Neural cell (in vitro differentiated cells): Measurements from ENCODE around the gene PIWIL1. TPM values are rescaled to one million over a fixed set of nuclear protein-coding genes. Genes with fewer than 3 reads are reported as not detected.

ENCODE experiments used
- H2AFZ ChIP-seq: fragments of 200-600, 300-800 bp; sonication (generic), shearing (Covaris generic); 2 replicates; pipeline ENCODE4 v1.6.0; 2014; ENCODE audit warnings: low read depth, mild to moderate bottlenecking, antibody characterized with exemption, low read length, moderate library complexity
- H3F3A ChIP-seq: fragments of 200-600 bp; shearing (Covaris generic); 2 replicates; pipeline ENCODE4 v1.6.1; 2016; ENCODE audit warnings: mild to moderate bottlenecking, moderate library complexity, mixed read lengths, antibody characterized with exemption, low read length; ENCODE audit not compliant: insufficient read depth, poor library complexity, severe bottlenecking
- H3K27ac ChIP-seq: fragments of 200-600, 300-800 bp; sonication (generic), shearing (Covaris generic); 2 replicates; pipeline ENCODE4 v1.5.1; 2014; ENCODE audit warnings: mild to moderate bottlenecking, low read length, moderate library complexity
- H3K27me3 ChIP-seq: fragments of 300-800, 200-600 bp; sonication (generic), shearing (Covaris generic); 2 replicates; pipeline ENCODE4 v1.6.0; 2014; ENCODE audit warnings: mild to moderate bottlenecking, low read depth, low read length, moderate library complexity; ENCODE audit not compliant: insufficient read depth
- H3K36me3 ChIP-seq: fragments of 300-800, 200-600 bp; sonication (generic), shearing (Covaris generic); 2 replicates; pipeline ENCODE4 v1.5.1; 2014; ENCODE audit warnings: mild to moderate bottlenecking, antibody characterized with exemption, low read length, moderate library complexity; ENCODE audit not compliant: insufficient read depth
- H3K4me2 ChIP-seq: fragments of 300-800, 200-600 bp; sonication (generic), shearing (Covaris generic); 2 replicates; pipeline ENCODE4 v1.6.0; 2014; ENCODE audit warnings: mild to moderate bottlenecking, low read length
- H3K4me3 ChIP-seq: fragments of 300-800, 200-600 bp; sonication (generic), shearing (Covaris generic); 2 replicates; pipeline ENCODE4 v1.5.1; 2014; ENCODE audit warnings: mild to moderate bottlenecking, low read length, moderate library complexity
- H3K79me2 ChIP-seq: fragments of 200-600 bp; shearing (Covaris generic); replicated peaks from 2 replicates; pipeline ENCODE4 v1.6.0; 2014; ENCODE audit warnings: mild to moderate bottlenecking, low read length, moderate library complexity; ENCODE audit not compliant: insufficient read depth
- H3K9ac ChIP-seq: fragments of 300-800, 200-600 bp; sonication (generic), shearing (Covaris generic); 2 replicates; pipeline ENCODE4 v1.6.1; 2016; ENCODE audit warnings: mild to moderate bottlenecking, low read length, mixed read lengths
- H3K9me2 ChIP-seq: fragments of 200-600 bp; shearing (Covaris generic); 2 replicates; pipeline ENCODE4 v1.6.1; 2016; ENCODE audit warnings: mild to moderate bottlenecking, low read length, mixed read lengths; ENCODE audit not compliant: insufficient read depth
- H3K9me3 ChIP-seq: fragments of 200-600, 300-800 bp; sonication (generic), shearing (Covaris generic); 2 replicates; pipeline ENCODE4 v1.6.1; 2016; ENCODE audit warnings: mild to moderate bottlenecking, mixed run types, low read length, moderate library complexity, mixed read lengths
- H4K20me1 ChIP-seq: fragments of 200-600 bp; shearing (Covaris generic); 2 replicates; pipeline ENCODE4 v1.6.1; 2016; ENCODE audit warnings: mild to moderate bottlenecking, mixed run types; ENCODE audit not compliant: insufficient read depth
- EP300 ChIP-seq: fragments of 450-650 bp; conservative IDR thresholded peaks from 2 replicates; pipeline ENCODE4 v1.6.1; 2014; ENCODE audit warnings: antibody characterized with exemption, mild to moderate bottlenecking, moderate library complexity; ENCODE audit not compliant: poor library complexity, severe bottlenecking
- EZH2 ChIP-seq: fragments of 200-600, 300-800 bp; shearing (Covaris generic), sonication (generic); IDR thresholded peaks from 2 replicates; pipeline ENCODE4 v1.6.1; 2014; ENCODE audit warnings: antibody characterized with exemption, low read length, borderline replicate concordance, mild to moderate bottlenecking; ENCODE audit not compliant: insufficient read depth, poor library complexity, severe bottlenecking
- MXI1 ChIP-seq: fragments of 450-650 bp; conservative IDR thresholded peaks from 2 replicates; pipeline ENCODE4 v1.6.1; 2014; ENCODE audit warnings: antibody characterized with exemption, mild to moderate bottlenecking; ENCODE audit not compliant: poor library complexity, severe bottlenecking
- POLR2AphosphoS5 ChIP-seq: IDR thresholded peaks from 2 replicates; pipeline ENCODE4 v1.6.1; 2012
- RAD21 ChIP-seq: fragments of 450-650 bp; conservative IDR thresholded peaks from 2 replicates; pipeline ENCODE4 v1.6.1; 2014; ENCODE audit warnings: antibody characterized with exemption, mild to moderate bottlenecking, moderate library complexity
- SMC3 ChIP-seq: fragments of 450-650 bp; conservative IDR thresholded peaks from 2 replicates; pipeline ENCODE4 v1.6.1; 2014; ENCODE audit warnings: antibody characterized with exemption, mild to moderate bottlenecking, moderate library complexity; ENCODE audit not compliant: poor library complexity
- TAF1 ChIP-seq: IDR thresholded peaks from 2 replicates; pipeline ENCODE4 v1.6.1; 2012; ENCODE audit warnings: low read depth
- polyA plus RNA-seq: library from polyadenylated mRNA; depleted of rRNA; stranded (reverse); fragments of >200 nt; gene quantifications from 2 replicates; pipeline ENCODE4 v1.2.3, GENCODE V29; 2014
- TF ChIP-seq, protein P1 (sequence below): fragments of 450-650 bp; IDR thresholded peaks from 2 replicates; pipeline ENCODE4 v1.5.1; 2014; ENCODE audit warnings: antibody characterized with exemption, mild to moderate bottlenecking, moderate library complexity; ENCODE audit not compliant: poor library complexity, severe bottlenecking
- TF ChIP-seq, protein P2 (sequence below): IDR thresholded peaks from 2 replicates; pipeline ENCODE4 v1.6.1; 2012; ENCODE audit warnings: borderline replicate concordance

The PIWIL1 gene
- polyA plus RNA-seq, 1 donor from 2014 or later, result not detected

DNA sequence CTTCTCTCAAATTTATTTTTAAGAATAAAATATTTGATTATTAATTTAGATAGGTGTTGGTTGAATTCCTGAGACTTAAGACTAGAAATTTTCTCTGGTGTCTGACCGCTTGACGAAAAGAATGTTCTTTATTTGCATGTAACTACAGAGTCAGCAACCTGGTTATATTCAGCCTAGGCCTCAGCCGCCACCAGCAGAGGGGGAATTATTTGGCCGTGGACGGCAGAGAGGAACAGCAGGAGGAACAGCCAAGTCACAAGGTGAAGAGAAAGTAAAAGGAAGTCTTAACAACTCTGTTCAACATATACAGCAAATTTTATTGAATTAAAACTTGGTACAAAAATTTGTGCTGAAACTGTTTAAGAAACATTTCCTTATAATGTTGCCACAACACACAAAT lies 5.2 kb downstream of the PIWIL1 start:
- Histone ChIP-seq H3K27ac (no peak overlapping the region), H3F3A (no peaks in the 10 kb centered on the region), H3K4me3 (no peak overlapping the region), H3K9ac (no peak overlapping the region), H3K27me3 (no peaks in the 10 kb centered on the region), H2AFZ (no peak overlapping the region), H4K20me1 (no peaks in the 10 kb centered on the region), H3K9me2 (no peaks in the 10 kb centered on the region), H3K79me2 (no peaks in the 10 kb centered on the region), H3K4me2 (no peak overlapping the region), H3K36me3 (no peaks in the 10 kb centered on the region), H3K9me3 (no peaks in the 10 kb centered on the region)
- TF ChIP-seq EZH2 (no peak), POLR2AphosphoS5 (no peak), RAD21 (no peak), MXI1 (no peak), TAF1 (no peak), SMC3 (no peak), EP300 (no peak)
- TF ChIP-seq, protein P1, sequence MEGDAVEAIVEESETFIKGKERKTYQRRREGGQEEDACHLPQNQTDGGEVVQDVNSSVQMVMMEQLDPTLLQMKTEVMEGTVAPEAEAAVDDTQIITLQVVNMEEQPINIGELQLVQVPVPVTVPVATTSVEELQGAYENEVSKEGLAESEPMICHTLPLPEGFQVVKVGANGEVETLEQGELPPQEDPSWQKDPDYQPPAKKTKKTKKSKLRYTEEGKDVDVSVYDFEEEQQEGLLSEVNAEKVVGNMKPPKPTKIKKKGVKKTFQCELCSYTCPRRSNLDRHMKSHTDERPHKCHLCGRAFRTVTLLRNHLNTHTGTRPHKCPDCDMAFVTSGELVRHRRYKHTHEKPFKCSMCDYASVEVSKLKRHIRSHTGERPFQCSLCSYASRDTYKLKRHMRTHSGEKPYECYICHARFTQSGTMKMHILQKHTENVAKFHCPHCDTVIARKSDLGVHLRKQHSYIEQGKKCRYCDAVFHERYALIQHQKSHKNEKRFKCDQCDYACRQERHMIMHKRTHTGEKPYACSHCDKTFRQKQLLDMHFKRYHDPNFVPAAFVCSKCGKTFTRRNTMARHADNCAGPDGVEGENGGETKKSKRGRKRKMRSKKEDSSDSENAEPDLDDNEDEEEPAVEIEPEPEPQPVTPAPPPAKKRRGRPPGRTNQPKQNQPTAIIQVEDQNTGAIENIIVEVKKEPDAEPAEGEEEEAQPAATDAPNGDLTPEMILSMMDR, result no peak
- TF ChIP-seq, protein P2, sequence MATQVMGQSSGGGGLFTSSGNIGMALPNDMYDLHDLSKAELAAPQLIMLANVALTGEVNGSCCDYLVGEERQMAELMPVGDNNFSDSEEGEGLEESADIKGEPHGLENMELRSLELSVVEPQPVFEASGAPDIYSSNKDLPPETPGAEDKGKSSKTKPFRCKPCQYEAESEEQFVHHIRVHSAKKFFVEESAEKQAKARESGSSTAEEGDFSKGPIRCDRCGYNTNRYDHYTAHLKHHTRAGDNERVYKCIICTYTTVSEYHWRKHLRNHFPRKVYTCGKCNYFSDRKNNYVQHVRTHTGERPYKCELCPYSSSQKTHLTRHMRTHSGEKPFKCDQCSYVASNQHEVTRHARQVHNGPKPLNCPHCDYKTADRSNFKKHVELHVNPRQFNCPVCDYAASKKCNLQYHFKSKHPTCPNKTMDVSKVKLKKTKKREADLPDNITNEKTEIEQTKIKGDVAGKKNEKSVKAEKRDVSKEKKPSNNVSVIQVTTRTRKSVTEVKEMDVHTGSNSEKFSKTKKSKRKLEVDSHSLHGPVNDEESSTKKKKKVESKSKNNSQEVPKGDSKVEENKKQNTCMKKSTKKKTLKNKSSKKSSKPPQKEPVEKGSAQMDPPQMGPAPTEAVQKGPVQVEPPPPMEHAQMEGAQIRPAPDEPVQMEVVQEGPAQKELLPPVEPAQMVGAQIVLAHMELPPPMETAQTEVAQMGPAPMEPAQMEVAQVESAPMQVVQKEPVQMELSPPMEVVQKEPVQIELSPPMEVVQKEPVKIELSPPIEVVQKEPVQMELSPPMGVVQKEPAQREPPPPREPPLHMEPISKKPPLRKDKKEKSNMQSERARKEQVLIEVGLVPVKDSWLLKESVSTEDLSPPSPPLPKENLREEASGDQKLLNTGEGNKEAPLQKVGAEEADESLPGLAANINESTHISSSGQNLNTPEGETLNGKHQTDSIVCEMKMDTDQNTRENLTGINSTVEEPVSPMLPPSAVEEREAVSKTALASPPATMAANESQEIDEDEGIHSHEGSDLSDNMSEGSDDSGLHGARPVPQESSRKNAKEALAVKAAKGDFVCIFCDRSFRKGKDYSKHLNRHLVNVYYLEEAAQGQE, result no peak

DNA sequence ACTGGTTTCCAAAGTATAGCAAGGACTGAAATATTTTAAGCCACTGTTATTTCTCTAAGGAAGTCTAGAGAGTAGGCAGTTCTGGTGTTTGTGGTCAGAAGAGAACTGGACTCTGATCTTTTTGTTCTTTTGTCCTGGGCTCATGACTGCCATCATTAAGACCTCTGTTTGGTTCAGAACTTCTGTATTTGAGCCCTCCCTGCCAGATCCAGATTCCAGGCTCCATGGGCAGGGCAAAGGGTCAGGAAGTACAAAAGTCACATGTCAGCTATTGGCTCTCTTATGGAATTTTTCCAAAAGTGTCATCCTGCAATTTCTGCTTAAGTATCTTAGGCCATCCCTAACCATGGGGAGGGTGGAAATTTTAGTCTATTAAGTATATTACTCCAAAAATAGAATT lies 6.8 kb downstream of the PIWIL1 start:
- no peak overlapping the region for H3K4me3 ChIP-seq
- no peaks in the 10 kb centered on the region for H3K9me2 ChIP-seq

DNA sequence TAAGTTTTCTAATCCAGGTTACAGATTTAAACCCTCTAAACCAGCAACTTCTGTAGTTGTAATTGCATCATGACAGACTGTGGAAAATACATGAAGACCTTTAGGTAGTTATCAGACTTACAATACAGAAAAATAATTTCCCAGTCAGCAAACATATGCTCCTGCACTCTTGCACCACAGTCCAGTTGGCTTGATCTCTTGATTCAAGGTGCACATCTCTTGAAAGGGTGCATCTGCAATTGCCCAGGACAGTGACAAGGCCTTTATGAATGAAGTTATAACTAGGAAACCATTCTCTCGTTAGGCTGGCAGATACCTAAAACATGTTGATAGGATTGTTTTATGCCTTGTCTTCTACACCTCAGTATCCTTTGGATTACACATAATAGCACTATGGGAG lies 7.6 kb downstream of the PIWIL1 start:
- Histone ChIP-seq H3K27ac (no peak overlapping the region), H2AFZ (no peak overlapping the region), H3K9me2 (no peaks in the 10 kb centered on the region)

More for the DNA sequence above, 6.8 kb downstream of the PIWIL1 start:
- no peak overlapping the region for H3K9ac ChIP-seq
- no peak overlapping the region for H3K4me2 ChIP-seq
- no peaks in the 10 kb centered on the region for H3F3A ChIP-seq
- H3K27me3 ChIP-seq, result no peaks in the 10 kb centered on the region
- H3K79me2 ChIP-seq, result no peaks in the 10 kb centered on the region
- no peak overlapping the region for H2AFZ ChIP-seq
- H3K9me3 ChIP-seq, result no peaks in the 10 kb centered on the region
- no peak overlapping the region for H3K27ac ChIP-seq
- TF ChIP-seq EP300 (no peak), RAD21 (no peak), POLR2AphosphoS5 (no peak)
- no peaks in the 10 kb centered on the region for H3K36me3 ChIP-seq
- no peaks in the 10 kb centered on the region for H4K20me1 ChIP-seq

More for the DNA sequence above, 7.6 kb downstream of the PIWIL1 start:
- Histone ChIP-seq H3K9me3 (no peaks in the 10 kb centered on the region), H3K36me3 (no peaks in the 10 kb centered on the region), H3K27me3 (no peaks in the 10 kb centered on the region), H3F3A (no peaks in the 10 kb centered on the region), H3K79me2 (no peaks in the 10 kb centered on the region), H3K4me3 (no peak overlapping the region), H3K4me2 (no peak overlapping the region), H3K9ac (no peak overlapping the region), H4K20me1 (no peaks in the 10 kb centered on the region)
- TF ChIP-seq, protein P1, result no peak
- TF ChIP-seq POLR2AphosphoS5 (no peak), RAD21 (no peak), EP300 (no peak), MXI1 (no peak), EZH2 (no peak), TAF1 (no peak), SMC3 (no peak)
- TF ChIP-seq, protein P2, result no peak
